GM19328 (cell line): ENCODE data around the gene PHACTR4.
"Not testable (repeated sequence)": the region's sequence is repeated elsewhere in the genome, so short reads cannot be mapped to it uniquely, and the experiment has no call there.

Experiments used
- ATAC-seq: cut with Tn5 transposase; IDR thresholded peaks from one replicate; pipeline ENCODE4 v1.9.1; 2021; ENCODE audit warnings: mild to moderate bottlenecking, moderate library complexity; ENCODE audit not compliant: unreplicated experiment

Gene PHACTR4

DNA sequence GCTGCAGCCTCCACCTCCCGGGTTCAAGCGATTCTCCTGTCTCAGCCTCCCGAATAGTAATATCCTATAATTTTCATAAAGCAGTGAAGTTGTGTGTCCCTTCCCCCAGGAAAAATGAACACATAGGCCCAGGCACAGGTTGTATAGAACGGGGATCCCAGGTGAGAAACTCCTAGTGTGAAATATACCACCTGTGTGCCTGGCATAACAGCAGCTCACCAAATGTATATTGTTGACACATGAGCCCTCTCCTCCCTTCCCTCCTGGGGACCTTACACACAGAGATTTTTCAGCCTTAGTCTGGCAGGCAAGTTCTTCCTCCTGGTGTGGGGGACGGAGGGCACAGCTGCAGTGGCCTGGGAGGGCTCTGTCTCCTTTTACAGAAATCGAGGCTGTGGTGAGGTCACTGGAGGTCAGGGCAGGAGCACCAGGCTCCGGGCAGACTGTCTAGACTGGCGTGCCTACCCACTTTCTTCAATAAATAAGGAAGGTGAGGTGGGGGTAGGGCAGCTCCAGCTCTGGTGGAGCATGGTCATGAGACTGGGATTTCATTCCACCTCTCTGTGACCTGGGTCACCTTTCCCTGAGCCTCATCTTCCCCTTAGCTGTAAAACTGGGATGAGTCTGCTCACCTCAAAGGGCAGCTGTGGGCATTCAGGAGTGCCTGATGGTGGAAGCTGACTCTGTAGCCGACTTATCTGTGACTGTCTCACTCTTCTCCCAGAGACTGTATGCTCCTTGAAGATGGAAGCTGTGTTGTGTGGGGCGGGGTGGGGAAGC is 150.6 kb downstream of the PHACTR4 start:
- ATAC-seq: no peak

GRCh38 chr1:28520796-28521195 is 151.3 kb downstream of the PHACTR4 start:
- ATAC-seq: not testable (repeated sequence)

DNA sequence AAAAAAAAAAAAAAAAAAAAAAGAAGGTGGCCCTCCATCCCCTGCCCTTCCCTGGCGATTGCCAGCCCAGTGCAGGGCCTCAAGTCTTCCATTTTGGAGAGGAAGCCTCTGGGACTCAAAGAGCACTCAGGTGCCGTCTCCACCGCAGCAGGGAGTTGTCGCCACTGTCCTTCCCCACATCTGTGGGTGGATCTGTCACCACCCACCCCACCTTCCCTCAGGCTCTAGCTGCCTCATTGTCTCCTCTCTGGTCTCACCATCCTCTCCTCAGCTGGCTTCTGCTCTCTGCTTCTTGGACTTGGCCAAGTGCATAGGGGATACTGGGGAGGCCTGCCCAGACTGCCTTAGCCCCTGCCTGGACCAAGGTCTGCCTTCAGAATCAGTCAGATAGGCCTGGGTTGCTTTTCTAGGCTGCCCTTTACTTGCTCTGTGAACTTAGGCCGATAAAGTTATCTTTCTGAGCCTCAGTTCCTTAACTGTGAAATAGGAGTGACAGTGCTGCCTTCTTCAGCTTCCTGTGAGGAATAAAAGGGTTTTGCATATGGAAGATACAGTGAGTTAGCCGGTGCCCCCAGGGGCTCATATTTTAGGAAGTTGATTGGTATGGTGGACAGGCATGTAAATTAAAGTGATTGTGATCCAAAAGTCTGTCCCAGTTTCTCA is 152.1 kb downstream of the PHACTR4 start:
- ATAC-seq: no peak

DNA sequence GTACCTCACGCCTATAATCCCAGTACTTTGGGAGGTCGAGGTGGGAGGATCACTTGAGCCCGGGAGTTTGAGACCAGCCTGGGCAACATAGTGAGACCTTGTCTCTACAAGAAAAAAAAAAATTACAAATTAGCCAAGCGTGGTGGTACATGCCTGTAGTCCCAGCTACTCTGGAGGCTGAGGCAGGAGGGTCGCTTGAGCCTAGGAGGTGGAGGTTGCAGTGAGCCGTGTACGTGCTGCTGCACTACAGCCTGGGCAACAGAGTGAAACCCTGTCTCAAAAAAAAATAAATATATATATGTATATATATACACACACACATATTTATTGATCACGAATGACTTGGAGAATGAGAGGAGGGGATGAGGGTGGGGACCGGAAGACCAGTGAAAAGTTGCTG is 153.0 kb downstream of the PHACTR4 start:
- ATAC-seq: not testable (repeated sequence)

DNA sequence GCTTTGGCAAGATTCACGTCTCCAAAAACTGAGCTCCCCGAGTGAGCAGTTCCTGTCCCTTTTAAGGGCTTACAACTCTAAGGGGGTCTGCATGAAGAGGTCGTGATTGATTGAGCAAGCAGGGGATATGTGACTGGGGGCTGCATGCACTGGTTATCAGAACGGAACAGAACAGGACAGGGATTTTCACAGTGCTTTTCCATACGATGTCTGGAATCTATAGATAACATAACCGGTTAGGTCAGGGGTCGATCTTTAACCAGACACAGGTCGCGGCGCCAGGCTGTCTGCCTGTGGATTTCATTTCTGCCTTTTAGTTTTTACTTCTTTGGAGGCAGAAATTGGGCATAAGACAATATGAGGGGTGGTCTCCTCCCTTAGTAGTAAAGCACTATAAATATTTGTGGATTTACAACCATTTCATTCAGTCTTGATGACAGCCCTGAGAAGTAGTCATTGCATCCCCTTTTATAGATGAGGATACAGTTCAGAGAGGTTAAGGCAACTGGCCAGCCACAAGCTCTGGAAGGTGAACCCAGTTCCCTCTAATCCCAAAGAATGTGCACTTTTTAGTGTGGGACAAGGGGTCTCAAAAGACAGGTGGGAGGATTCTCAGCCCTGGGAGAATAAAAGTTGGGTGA is 155.6 kb downstream of the PHACTR4 start:
- ATAC-seq: not testable (repeated sequence)

GRCh38 chr1:28526886-28527285 is 157.3 kb downstream of the PHACTR4 start:
- ATAC-seq: no peak

GRCh38 chr1:28530456-28530855 is 160.9 kb downstream of the PHACTR4 start:
- ATAC-seq: no peak

GRCh38 chr1:28534671-28535070 is 165.1 kb downstream of the PHACTR4 start:
- ATAC-seq: no peak

DNA sequence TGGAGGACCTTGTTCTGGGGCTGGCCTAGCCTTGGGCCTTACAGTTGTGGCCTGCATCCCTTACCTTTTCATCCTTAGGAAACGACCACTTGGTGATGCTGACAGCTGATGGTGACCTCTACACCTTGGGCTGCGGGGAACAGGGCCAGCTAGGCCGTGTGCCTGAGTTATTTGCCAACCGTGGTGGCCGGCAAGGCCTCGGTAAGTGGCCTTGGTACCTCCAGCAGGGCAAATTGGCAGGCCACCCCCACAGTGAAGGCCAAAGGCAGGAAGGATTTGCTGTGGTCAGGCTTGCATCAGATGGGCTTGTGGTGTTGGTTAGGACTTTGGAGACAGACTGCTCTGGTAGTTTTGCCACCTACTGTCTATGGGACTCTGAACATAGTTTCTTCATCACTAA is 165.6 kb downstream of the PHACTR4 start:
- ATAC-seq: no peak

GRCh38 chr1:28537457-28538199 is 168.1 kb downstream of the PHACTR4 start:
- ATAC-seq: no peak

DNA sequence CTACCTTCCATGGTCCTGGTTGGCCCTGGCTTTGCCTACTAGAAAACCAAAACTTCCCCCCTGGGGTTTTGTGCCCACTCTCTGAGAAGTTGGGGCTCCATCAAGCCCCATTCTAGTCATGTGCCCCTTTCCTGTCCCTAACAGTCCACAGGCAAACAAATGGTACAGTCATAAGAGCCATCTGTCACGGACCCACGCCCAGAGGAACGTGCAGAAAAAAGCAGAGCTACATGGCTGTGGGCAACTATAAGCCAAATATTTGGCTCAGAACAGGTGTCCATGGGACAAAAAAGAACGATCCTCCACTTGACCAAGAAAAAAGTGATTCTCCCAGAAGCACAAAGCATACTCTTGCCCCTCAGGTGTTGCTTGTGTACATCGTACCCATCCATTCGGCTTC is 168.7 kb downstream of the PHACTR4 start:
- no peak for ATAC-seq

DNA sequence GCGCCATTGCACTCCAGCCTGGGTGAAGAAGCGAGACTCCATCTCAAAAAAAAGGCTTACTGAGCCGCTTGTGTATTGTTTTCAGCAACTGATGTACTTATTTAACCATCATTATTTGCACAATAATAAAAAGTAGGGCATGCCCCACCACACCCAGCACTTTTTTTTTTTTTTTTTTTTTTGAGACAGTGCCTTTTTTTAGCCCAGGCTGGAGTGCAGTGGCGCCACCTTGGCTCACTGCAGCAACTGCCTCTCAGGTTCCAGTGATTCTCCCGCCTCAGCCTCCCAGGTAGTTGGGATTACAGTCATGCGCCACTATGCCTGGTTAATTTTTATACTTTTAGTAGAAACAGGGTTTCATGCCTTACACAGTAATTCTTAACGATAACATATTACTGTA is 171.1 kb downstream of the PHACTR4 start:
- no peak for ATAC-seq

GRCh38 chr1:28541414-28542015 is 172.0 kb downstream of the PHACTR4 start:
- ATAC-seq: not testable (repeated sequence)

- no peak for ATAC-seq
Measured at GRCh38 chr1:28545246-28545628, 175.7 kb downstream of the PHACTR4 start.

DNA sequence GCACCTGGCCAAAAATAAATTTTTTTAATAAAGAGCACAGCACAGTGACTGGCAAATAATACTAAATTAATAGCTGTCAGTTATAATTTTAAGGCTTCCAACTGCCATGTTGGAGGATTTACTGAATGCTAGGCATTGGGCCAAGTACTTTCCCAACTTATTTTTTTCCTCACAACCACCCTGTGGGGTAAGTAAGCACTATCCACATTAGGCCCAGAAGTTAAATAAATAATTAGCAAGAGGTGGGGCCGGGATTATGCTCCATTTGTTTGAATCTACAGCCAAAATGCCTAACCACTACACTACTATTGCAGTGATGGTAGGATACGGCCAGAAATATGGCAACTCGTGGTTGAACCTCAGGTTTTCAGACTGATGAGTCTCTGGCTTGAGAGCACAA is 178.8 kb downstream of the PHACTR4 start:
- ATAC-seq: no peak
